KG1 (cell line): ENCODE results near the gene SPRY1.

Source experiments
- DNase-seq: peaks from one replicate; lab custom pipeline; 2025; lab: John Stamatoyannopoulos, UW

The SPRY1 gene

DNA sequence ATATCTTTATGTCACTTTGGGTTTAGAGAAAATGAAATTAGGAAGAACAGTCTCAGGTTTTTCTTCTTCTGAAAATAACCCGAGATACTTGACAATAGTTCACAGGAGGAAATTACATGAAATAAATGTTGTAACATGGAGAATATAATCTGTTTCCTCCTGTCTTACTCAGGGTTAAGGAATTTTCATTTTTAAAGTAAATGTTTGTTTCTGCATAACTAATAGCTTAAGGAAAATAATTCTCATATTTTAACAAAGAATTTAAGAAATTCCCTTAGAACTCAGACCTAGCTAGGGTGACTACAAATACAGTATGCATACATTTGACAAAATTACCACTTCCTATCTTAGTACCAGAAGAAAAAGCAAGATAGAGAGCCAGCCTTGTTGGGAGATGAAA lies 17.2 kb upstream of the SPRY1 start:
- DNase-seq: no peak

DNA sequence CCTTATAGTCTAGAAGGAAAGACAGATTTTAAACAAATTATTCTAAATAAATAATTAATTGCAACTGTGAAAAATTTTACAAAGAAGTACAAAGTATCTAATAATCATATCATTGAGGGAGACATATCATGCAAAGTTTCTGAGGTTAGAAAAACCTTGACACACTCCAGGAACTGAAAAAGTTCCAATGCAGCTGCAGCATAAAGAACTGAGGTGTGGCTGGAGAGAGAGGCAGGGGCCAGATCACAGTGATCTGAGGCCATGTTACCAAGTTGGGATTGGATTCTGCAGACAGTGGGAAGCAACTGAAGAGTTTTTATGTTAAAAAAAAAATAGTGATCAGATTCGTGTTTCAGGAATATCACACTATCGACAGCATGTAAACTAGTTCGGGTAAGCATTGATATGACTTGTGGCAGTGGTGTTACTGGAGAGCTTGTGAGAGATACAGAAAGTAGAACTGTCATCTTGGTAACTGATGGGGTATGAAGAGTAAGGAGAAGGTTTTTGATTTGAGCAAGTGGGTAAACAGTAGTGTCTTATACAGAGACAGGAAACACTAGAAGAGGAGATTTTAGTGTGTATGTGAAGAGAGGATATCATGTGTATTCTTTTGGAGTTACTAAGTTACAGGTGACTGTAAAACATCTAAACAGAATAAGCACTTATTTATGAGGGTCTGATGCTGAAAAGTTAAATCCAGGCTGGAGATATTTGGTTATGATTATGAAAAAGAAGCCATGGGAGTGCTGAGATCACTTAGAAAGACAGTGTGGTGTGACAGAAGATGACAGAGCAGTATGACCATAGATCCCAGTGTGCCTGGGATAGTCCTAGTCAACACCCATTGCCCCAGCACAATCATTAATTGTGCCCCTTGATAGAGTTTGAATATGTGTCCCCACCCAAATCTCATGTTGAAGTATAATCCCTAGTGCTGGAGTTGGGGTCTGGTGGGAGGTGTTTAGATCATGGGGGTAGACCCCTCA lies 15.6 kb upstream of the SPRY1 start:
- no peak for DNase-seq

DNA sequence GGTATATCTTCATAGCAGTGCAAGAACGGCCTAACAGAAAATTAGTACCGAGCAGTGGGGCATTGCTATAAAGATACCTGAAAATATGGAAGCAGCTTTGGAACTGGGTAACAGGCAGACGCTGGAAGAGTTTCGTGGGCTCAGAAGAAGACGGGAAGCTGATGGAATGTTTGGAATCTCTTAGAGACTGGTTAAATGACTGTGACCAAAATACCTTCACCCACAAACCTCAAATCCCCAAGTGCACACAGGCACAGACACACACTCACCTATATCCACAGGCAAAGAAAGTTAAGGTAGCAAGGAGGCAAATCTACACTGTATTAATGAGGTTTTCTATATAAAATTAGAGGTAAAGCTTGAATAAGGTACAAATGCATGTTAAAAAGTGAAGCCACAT lies 14.6 kb upstream of the SPRY1 start:
- no peak for DNase-seq

DNA sequence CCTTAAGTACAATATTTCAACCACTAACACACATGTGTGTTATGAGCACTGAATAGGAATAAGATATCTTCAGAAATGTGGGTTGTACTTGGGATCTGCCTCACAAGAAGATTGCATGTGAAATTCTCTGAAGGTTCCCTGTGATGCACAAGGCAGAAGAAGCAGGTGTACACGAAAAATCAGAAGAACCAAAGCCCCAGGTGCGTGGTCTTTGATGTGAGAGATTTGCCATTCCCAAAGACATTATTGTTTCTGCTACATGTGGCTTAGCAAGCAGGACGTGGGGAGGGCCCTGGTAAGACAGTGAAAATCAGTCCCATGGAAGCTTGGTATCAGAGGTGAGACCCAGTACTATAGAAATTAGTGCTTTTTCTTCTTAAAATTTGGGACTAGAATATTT lies 13.0 kb upstream of the SPRY1 start:
- no peak for DNase-seq

DNA sequence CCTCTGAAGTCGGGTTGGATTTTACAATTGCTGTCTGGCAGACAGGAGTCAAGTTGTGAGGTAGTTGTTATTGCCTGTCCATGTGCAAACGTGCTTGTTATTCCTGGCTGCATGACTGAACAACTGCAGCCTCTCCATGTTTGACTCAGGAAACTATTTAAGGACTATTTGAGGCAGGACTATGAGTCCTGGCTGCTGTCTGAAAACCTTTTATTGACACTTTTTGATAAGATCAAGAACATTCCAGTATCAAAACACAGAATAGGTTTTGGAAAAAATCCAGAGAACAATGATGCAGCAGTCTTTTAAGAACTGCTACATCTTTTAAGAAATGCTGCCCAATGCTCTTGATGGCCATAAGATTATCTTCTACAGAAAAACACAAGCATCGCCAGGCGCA lies 10.0 kb upstream of the SPRY1 start:
- DNase-seq: no peak

GRCh38 chr4:123390846-123391456 lies 5.6 kb upstream of the SPRY1 start:
- DNase-seq: no peak

DNA sequence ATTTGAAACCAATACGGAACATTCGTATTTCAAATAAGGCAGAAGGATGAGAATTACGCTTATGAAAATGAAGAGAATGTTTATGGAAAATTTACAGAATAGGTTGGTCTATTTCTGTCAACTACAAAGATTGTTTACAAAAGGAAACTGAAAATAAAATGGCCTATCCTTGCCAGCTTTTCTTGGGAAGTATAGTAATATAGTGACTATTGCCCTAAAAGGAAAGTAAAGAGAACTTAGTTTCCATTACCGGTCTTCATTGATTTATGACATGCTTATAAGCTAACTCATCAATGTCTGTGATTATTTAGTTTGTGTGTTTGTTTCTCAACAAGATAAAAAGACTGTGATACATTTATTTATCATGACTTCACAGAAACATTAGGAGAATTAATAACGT lies 2.9 kb upstream of the SPRY1 start:
- DNase-seq: no peak

DNA sequence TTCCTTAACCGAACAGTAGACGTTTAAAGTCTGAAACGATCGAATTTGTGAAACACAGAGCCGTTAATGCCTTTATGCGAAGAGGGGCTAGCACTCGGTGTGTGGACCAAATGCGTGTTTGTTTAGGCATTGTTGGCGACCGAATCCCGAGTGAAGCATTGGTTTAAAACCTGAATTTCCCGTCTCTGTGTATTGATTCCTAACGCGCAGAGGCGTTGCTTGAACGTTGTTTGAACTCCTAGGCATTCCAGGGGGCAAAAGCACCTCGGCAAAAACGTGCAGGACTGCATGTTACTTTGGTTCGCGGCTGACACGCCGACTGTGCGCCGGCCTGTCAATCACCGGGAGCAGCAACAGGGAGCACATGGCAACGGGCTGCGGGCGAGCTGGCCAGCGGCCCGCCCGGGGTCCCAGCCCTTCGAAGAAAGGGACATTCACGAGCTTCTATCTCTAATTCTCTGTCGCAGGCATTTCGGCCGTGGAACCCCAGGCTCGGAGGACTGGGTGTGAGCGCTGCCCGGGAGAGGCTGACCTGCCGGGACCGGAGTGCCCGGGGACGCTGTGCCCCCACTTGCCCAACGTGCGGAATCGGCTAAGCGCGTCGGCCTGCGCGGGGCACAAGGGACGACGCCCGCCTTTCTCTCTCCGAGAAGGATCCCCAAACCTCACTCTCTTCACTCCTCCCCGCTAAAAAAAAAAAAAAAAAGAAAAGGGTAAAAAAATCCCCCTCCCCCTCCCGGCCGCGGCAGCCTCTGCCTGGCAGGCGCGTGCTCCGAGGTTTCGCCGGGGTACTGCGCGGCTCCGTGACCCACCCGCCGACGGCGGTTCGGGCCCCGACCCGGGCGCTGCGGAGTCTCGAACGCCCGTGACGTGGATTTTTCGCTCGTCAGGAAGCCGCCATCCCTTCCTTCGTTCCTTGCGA lies 810 bp downstream of the SPRY1 start:
- peak; percentile 81 for DNase-seq

DNA sequence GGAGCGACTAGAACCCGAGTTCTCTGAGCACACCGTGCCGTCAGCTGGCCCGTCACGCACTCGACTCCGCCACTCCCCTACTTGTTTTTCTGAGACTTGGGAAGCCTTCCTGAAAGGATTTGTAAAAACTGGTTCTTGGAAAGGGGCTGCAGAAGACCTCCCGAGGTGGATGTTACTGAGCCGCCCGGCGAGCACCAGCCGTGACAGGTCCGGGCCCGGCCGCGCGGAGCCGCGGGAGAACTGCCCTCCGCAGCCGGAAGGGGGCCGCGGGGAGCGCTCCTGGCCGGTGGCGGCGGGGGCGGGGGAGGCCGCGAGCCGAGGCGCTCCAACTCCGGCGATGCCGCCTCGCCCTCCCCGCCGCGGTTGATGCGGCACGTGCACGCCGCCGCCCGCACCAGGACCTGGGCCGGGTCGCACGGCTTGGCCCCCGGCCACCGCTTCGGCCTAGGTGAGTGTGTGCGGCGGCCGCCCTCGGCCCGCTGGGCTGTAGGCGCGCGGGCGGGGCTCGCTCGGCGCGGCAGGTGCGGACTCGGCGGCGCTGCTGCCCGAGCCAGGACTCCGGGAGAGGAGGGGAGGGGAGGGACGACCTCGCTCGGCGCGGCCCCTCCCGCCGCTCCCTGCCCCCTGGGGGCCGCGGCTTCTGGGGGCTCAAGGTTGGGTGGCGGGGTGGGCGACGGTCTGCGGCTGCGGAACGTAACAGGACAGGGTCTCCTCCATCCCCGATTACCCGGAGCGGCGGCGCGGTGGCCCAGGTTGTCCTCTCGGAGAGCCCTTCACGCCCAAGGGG lies 1.7 kb downstream of the SPRY1 start:
- peak; percentile 46 for DNase-seq

DNA sequence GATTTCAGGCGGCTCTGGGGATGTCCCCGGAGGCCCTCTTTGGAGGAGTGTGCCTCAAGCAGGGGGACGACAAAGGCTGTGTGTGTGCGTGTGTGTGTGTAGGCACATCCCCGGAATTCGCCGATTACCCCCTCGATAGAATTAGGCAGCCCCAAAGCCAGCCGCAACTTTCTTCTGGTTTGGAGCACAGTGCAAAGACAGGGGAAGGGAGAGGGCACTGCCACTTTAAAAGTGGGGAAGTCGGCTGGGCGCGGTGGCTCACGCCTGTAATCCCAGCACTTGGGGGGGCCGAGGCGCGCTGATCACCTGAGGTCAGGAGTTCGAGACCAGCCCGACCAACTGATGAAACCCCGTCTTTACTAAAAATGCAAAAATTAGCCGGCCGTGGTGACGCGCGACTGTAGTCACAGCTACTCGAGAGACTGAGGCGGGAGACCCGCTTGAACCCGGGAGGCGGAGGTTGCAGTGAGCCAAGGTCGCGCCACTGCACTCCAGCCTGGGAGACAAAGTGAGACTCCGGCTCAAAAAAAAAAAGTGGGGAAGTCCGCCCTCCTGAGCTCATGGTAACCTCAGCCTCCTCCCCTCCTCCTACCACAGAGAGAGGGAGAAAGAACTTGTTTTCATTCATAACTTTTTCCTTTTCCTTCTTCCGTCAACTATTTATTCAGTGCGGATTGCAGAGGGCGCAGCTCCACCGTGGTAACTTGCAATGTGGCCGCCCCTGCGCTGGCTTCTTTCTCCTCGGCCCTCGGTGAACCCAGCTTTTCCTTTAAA lies 2.4 kb downstream of the SPRY1 start:
- DNase-seq: no peak

DNA sequence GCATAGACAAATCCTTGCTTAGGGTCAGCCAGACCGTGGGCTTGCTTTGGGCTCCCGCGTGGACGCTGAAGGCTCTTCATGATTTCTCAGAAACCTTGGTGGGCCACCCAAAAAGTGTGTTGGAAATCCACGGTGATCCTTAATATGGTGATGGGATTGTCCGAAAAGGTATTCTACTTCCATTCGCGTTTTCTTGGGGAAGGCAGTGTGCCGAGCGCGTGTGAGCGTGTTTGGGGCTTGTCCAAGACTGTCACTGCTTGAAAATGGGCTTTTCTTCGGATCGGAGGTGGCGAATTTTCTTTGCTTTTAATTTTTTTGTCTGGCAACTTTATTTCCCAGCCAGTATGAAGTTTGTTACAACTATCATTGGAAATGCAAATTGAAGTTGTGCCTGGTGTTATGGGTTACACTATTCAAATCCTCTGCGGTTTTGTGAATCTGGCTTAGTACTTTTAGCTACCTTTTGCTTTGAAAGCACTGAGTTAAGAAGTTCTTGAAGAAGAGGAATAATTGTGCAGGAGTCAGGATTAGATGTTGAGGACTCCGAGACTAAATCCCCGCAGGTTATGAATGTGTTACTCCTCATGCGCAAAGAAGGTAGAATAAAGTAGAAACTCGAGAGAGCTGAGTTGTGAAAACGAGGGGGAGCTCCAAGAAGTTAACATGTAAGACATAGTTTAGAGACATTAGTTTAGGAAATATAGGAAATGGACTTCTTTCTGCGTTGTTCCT lies 3.2 kb downstream of the SPRY1 start:
- no peak for DNase-seq

DNA sequence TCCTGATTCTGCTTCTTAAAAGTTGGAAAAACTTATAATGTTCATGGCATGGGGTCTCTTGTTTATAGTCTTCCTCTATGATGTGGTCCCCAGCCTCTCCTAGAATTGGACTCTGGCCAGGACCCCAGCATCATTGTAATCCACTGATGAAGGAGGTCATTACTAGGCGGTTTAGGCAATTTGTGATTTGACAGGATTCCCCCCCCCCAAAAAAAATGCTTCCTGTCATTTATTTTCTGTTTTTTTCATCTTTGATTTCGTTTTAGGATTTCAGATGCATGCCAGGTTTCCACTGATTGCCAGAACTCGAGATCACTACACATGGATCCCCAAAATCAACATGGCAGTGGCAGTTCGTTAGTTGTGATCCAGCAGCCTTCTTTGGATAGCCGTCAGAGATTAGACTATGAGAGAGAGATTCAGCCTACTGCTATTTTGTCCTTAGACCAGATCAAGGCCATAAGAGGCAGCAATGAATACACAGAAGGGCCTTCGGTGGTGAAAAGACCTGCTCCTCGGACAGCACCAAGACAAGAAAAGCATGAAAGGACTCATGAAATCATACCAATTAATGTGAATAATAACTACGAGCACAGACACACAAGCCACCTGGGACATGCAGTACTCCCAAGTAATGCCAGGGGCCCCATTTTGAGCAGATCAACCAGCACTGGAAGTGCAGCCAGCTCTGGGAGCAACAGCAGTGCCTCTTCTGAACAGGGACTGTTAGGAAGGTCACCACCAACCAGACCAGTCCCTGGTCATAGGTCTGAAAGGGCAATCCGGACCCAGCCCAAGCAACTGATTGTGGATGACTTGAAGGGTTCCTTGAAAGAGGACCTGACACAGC lies 4.9 kb downstream of the SPRY1 start:
- no peak for DNase-seq

- no peak for DNase-seq
These were observed 5.5 kb downstream of the SPRY1 start for GRCh38 chr4:123402121-123402465.

GRCh38 chr4:123403080-123403604 lies 6.5 kb downstream of the SPRY1 start:
- no peak for DNase-seq

DNA sequence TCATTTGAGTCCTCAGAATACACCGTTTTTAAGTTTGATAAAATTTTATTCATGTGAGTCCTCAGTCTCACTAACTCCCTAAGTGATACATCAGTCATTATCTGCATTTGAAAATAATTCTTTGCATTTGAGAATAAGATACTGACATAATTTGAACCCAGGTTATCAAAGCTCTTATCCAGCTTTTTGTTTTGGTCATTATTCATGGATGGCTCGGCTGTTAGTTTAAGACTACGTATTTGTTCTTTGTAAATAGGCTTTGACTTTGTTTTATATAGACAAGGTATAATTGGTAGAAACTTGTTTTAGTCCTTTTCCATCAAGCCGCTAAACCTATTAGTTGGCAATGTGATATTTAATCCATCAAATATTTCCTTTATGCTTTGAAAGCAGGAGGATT lies 7.9 kb downstream of the SPRY1 start:
- DNase-seq: no peak

DNA sequence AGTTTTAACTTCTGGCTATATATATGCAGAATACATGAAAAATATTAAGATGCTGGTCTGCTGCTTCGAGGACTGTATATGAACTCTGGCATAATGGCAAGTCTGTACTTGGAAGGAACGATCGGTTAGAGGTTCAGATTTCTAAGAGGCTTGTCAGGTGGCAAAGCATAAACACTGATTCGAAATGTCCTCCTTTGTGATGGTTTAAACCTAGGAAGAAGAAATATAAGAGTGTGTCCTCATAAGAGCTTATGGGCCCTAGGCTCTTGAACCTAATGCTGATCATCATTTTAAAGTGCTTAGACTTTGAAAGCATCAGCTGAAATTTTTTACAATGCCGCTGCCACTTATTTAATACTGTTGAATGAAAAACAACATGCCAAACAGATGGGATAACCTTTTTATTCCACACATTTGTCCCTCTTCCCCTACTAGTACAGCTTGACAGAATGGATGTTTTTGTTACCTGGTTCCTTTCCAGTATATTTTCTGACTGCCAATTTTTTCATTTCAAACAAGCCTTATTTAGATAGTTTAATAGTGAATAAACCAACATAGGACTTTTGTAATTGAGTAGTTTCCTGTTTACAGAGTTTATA lies 8.8 kb downstream of the SPRY1 start:
- DNase-seq: no peak

DNA sequence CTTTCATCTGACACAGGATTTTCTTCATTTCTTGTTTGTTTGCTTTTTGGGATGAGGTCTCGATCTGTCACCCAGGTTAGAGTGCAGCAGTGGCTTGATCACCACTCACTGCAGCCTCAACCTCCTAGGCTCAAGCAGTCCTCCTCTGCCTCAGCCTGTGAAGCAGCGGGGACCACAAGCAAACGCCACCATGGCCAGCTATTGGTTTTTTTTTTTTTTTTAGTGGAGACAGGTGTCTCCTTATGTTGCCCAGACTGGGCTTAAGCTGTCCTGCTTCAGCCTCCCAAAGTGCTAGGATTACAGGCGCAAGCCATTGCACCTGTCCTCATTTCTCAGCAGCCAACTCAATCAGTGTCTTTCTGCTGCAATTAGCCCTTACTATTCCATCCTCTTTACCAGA lies 10.3 kb downstream of the SPRY1 start:
- no peak for DNase-seq

DNA sequence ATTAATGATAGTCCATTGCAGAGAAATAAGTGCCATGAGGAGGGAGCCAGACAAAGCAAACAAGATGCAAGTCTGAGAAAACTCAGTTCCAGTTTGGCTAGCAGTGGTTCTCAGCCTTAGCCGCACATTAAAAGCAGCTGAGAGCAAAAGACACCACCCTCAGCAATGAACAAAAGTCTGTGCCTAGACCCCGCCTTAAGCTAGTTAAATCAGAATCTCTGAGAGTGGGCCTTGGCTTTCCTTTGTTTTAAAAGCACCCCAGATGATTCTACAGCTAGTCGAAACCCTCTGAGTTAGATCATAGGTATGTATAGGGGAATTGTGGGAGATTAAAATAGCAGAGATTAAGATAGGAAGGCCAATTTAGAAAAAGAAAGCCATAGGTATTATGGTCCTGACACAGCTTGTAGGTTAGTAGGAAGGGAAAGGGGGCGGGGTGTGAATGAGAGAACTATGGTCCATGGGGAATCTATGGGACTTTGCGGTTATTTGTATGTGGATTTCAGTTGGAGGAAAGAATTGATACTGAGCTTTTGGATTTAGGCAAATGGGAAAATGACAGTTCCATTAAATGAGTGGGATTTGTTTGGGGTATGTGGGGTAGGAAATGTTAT lies 12.0 kb downstream of the SPRY1 start:
- no peak for DNase-seq
